HG03439 (cell line): ENCODE results near the gene RALGAPB.
A peak's percentile ranks its signal among the peaks of the same experiment; 100 is the strongest.
"Not testable (repeated sequence)": the region's sequence is repeated elsewhere in the genome, so short reads cannot be mapped to it uniquely, and the experiment has no call there.

ENCODE experiments used
- ATAC-seq: cut with Tn5 transposase; IDR thresholded peaks from one replicate; pipeline ENCODE4 v1.9.1; 2021; ENCODE audit warnings: mild to moderate bottlenecking, moderate library complexity; ENCODE audit not compliant: unreplicated experiment

RALGAPB gene

GRCh38 chr20:38472513-38473366 is at the start of gene RALGAPB:
RALGAPB (plus strand) TSS chr20:38472843; CDS start chr20:38488433, 15,590 bp downstream.
- peak; percentile 93 for ATAC-seq

GRCh38 chr20:38423541-38423940 is 49.1 kb upstream of the RALGAPB start:
- ATAC-seq = no peak

DNA sequence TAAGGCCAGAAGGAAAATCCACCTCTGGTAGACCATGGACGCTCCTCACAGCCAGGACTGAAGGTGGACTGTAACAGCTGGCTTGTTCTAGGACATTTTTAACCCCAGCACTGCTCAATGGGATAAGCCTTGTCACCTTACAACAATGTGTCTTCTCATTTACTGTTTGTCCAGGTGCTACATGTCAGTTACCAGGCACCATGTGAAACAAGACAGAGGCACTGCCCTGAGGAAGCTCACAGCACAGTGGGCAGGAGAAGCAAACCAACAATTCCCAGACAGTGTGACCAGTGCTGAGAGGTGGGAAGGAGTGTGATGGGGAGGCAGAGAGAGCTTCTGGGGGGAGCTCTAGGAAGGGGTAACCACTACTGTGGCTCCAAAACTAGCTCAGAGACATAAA is 48.2 kb upstream of the RALGAPB start:
- ATAC-seq = no peak

DNA sequence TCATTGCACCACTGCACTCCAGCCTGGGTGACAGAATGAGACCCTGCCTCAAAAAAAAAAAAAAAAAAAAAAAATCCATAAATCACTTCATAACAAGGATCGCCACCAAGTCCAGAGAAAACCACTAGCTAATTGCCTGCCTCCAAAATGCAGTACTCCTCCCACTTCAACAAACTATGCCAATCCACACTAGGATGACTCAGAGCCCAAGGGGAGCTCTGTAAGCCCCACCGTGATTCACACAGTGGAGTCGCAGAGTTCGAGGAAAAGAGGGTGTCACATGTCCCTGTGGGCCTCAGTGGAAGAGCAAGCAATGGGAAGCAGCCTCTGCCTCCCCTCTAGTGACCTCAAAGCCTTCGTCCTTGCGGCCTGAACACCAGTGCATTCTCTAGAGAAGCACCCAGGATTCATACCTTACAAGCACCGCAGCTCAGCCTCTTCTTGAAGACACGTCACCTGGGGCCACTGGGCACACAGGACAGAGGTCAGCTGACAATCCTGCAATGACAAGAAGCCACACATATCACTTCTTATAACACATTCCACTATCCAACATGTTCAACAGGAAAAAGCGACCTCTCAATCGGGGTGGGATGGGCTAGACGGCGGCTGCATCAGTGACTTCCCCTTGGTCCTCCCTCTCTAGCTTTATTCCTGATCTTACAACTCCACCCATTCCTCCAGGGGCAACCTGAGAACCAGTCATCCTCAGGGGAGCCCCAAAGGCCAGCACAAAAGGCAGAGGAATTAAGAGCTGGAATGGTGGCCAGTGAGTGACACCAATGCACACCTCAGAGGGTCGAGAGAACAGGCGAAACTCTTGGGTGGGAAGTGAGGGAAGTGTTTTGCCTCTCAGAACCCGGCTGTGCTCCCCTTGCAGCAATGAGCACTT is 46.4 kb upstream of the RALGAPB start:
- ATAC-seq = no peak

DNA sequence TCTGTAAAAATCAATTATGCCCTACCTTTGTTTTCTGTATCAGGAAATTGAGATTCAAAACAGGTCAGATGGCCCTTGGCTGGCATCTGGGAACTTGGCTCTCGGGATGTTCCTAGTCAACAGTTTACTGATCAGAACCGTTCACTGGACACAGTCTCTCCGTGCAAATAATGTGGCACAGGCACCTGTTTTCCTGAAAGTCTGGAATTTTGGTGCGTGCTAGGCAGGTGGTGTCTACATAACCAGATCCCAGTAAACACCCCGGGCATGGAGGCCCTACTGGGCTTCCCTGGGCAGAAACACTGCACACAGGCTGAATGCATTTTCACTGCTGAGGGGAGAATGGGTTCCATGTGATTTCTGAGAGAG is 45.0 kb upstream of the RALGAPB start:
- no peak for ATAC-seq

DNA sequence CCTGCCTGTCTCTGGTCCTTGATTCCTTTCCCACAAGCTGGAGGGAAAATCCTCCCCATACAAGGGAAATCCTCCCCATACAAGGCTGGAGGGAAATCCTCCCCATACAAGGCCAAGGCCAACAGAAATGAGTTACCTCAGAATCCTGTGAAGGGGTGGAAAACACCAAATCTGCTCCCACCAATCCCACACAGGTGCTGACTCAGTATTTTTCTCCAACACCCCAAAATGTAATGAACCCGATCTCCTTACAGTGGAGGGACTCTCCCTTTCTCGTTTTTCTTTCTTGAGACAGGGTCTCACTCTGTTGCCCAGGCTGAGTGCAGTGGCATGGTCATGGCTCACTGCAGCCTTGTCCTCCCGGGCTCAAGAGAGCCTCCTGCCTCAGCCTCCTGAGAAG is 43.8 kb upstream of the RALGAPB start:
- no peak for ATAC-seq

GRCh38 chr20:38429301-38429700 is 43.3 kb upstream of the RALGAPB start:
- no peak for ATAC-seq

GRCh38 chr20:38430679-38431325 is 41.8 kb upstream of the RALGAPB start:
- ATAC-seq = no peak

GRCh38 chr20:38432292-38432691 is 40.4 kb upstream of the RALGAPB start:
- no peak for ATAC-seq

DNA sequence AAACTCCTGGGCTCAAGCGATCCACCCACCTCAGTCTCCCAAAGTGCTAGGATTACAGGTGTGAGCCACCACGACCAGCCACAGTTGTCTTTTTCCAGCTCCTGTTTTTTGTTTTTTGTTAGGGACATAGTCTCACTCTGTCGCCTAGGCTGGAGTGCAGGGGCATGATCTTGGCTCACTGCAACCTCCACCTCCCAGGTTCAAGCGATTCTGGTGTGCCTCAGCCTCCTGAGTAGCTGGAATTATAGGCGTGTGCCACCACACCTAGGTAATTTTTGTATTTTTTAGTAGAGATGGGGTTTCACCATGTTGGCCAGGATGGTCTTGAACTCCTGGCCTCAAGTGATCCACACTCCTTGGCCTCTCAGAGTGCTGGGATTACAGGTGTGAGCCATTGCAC is 39.8 kb upstream of the RALGAPB start:
- not testable (repeated sequence) for ATAC-seq

DNA sequence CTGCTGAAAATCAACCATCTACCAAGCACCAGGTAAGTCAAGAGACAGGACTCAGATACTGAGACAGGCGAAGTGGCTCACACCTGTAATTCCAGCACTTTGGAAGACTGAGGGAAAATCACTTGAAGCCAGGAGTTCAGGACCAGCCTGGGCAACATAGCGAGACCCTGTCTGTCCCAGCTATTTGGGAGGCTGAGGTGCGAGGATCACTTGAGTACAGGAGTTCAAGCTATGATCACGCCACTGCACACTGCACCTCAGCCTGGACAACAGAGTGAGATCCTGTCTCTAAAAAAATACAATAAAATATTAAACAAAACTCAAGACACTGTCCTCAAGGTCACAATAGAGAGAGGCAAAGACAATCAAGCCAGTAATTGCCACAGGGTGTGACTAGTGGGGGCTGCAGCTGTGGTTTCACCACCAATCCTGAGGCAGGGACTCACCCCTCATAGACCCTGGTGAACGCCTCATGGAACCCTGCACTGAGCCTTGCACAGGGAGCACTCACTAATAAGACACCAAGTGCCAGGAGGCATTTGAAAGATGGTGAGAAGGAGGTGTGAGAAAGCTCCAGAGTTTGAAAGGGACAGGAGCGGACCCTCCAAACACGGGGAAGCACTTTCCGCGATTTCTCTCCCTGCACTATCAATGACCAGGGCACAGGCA is 39.2 kb upstream of the RALGAPB start:
- no peak for ATAC-seq

DNA sequence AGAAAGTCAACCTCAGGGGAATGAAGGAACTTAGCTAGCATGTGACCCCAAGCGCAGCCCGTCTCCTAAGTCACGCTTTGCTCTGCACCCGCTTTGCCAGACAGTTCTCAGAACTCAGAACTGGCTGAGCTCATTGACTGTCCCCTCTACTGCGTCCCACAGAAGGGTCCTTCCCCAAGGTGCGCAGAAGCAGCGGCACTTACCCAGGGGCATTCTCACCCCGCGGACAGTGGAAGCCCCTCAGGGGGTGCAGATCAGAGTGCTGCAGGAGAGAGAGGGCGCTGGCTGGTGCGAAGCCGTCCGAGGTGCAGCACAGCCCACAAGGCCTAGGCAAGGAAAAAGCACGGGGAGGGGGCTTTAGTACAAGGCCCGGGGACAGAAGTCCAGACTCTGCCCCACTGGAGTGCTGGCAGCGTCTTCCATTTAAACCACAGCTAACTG is 38.3 kb upstream of the RALGAPB start:
- ATAC-seq = no peak

GRCh38 chr20:38434770-38435554 is 37.7 kb upstream of the RALGAPB start, which contains the start of gene SNHG17:
SNHG17 (minus strand) TSS chr20:38435328.
- peak; percentile 79 for ATAC-seq

- no peak for ATAC-seq
Observed at GRCh38 chr20:38435555-38435939, 37.1 kb upstream of the RALGAPB start.

DNA sequence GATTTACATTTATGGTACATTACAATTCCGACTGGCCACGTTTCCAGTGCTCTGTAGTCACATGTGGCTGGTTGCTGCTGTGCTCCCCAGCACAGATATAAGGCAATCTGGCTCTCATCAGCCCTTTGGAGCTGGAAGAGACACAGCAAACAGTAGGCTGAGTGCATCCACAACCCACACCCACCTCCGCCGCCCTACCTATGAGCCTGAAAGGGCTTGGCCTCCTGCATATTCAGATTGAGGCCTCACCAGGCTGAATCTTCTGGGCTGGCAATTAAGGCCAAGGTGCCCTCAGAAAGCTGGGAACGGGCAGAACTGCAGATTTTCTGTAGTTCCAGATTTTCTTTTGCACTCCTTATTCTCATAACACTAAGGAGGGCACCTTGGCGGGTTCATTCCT is 34.8 kb upstream of the RALGAPB start:
- ATAC-seq = no peak

GRCh38 chr20:38441110-38441509 is 31.5 kb upstream of the RALGAPB start:
- ATAC-seq = not testable (repeated sequence)

DNA sequence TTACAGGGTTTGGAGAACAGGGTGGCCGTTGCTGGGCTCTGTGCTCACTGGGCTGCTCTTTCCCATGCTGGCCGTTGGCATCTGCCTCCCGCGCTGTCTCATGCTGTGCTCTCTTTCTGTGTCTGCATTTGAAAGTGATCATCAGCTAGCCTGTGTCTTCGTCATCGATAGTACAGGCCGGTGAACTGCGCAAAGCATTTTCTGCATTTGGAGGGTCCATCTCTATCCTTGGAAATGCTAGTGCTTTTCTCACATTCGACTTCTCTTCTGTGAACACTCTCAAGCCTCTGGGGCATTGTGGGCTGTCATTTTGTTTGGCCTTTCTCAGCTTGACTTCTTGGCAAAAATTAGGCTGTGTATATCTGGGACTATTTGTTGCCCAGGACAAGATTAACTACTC is 30.7 kb upstream of the RALGAPB start:
- no peak for ATAC-seq

DNA sequence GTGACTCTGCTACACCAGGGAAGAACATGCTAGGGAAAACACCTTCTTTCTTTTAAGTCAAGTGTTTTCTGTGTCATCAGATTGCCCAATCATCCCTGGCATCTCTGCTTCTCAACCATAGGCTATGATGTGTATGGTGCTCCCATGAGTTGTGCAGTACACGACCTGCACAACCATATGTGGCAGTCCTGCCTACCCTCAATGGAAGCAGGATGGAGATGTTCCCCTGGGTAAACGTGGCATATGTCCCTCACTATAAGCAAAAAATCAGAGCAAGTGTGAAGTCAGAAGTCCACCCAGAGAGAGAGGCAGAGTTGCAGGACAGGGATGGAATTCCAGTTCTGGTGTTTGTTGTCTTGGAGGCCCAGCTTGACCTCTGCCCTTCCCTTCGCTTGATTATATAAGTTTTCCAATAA is 27.3 kb upstream of the RALGAPB start:
- ATAC-seq = no peak

DNA sequence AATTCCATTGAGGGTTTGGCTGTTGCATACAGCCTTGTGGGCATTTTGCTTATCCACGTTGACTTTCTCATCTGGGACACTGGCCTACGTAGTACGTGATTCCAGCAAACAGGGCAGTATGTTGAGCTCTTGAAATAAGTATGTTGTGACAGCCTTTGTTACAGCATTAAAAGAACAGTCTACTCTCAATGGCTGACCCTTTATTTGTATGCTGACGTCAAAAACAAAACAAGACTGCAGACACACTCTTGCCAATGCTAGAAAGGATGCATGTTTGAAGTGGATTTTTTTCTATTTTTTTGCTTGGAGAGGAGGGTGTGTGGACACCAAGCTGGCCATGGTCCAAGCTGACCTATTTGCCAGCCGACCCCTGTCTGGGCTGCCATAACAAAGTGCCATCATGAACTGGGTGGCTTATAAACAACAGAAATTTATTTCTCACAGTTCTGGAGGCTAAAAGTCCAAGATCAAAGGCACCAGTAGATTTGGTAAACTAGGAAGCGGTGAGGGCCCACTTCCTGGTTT is 26.7 kb upstream of the RALGAPB start:
- ATAC-seq = no peak
